Thyroid gland (tissue), 4 donors: Measurements from ENCODE around the gene TBL1XR1. TPM values are rescaled to one million over a fixed set of nuclear protein-coding genes. Genes with fewer than 3 reads are reported as not detected.

Experiments
- DNase-seq, 2 donors: peaks; one replicate each; pipeline ENCODE4 v3.0.0-alpha.2; 2019
- H3K27ac ChIP-seq, 3 donors: fragments of 200-600 bp; sonication (generic); 1 replicate in 2 of 3; 2 replicates in 1 of 3; pipeline ENCODE4 v1.5.1; 2016 to 2019; ENCODE audit warnings: mild to moderate bottlenecking in 1 of 3, moderate library complexity in 1 of 3
- H3K27me3 ChIP-seq: fragments of 200-600 bp; sonication (generic); one replicate; pipeline ENCODE4 v1.5.1; 2019
- H3K36me3 ChIP-seq, 2 donors: fragments of 200-600 bp; sonication (generic); one replicate each; pipeline ENCODE4 v1.5.1; 2016 to 2019
- H3K4me1 ChIP-seq, 2 donors: fragments of 200-600 bp; sonication (generic); one replicate each; pipeline ENCODE4 v1.5.1; 2017 to 2019
- H3K4me3 ChIP-seq, 3 donors: fragments of 200-600 bp; sonication (generic); replicated peaks in 1 of 3; 1 replicate in 2 of 3; 2 replicates in 1 of 3; pipeline ENCODE4 v1.5.1; 2016; ENCODE audit warnings: mild to moderate bottlenecking in 1 of 3
- H3K9me3 ChIP-seq: fragments of 200-600 bp; sonication (generic); one replicate; pipeline ENCODE4 v1.5.1; 2017
- POLR2A ChIP-seq, 2 donors: fragments of 450-650 bp; IDR thresholded peaks; one replicate each; pipeline ENCODE4 v1.6.1; 2017; ENCODE audit warnings: antibody characterized with exemption in 2 of 2, mild to moderate bottlenecking in 2 of 2, moderate library complexity in 1 of 2
- WGBS, 2 donors: methylation state at CpG; one replicate each; pipeline ENCODE4 v1.1.5; 2017; 5-methylcytosine and 5-hydroxymethylcytosine counted together
- intact Hi-C: fragments of 100-400 bp; cut with DNase I; formaldehyde crosslinking; loops from one replicate; pipeline ENCODE4 v1.15.1; 2023
- total RNA-seq, 4 donors: library from RNA; depleted of rRNA; stranded (reverse); fragments of >200 nt; gene quantifications; one replicate each; pipeline ENCODE4 v1.2.3, GENCODE V29; 2016
- TF ChIP-seq, protein P1 (sequence below), 6 experiments: fragments of 200-600 bp in 3 of 6; fragments of 450-650 bp in 3 of 6; sonication (generic) in 3 of 6; IDR thresholded peaks; one replicate each; pipeline ENCODE4 v1.5.1; 2016 to 2019; ENCODE audit warnings: antibody characterized with exemption in 6 of 6, mild to moderate bottlenecking in 2 of 6, inconsistent platforms in 1 of 6, moderate library complexity in 1 of 6

TBL1XR1 gene
- total RNA-seq, 4 donors from 2014 or later: 164 to 239 (median 195) TPM

- Histone ChIP-seq H3K27me3 (no peaks in the 10 kb centered on the region), H3K36me3 (no peaks in the 10 kb centered on the region), H3K4me1 (peaks cover 6 to 7% of the 10 kb centered on the region in 2 donors), H3K4me3 (no peak overlapping the region), H3K27ac (no peak overlapping the region), H3K9me3 (no peaks in the 10 kb centered on the region)
- no peak for DNase-seq
- intact Hi-C loops: no loop called here
- 95% methylated on average over 11 of the region's 11 CpGs for WGBS, 2 donors
- TF ChIP-seq POLR2A (IDR thresholded peaks at IDR 0.05): no peak
- TF ChIP-seq, protein P1, sequence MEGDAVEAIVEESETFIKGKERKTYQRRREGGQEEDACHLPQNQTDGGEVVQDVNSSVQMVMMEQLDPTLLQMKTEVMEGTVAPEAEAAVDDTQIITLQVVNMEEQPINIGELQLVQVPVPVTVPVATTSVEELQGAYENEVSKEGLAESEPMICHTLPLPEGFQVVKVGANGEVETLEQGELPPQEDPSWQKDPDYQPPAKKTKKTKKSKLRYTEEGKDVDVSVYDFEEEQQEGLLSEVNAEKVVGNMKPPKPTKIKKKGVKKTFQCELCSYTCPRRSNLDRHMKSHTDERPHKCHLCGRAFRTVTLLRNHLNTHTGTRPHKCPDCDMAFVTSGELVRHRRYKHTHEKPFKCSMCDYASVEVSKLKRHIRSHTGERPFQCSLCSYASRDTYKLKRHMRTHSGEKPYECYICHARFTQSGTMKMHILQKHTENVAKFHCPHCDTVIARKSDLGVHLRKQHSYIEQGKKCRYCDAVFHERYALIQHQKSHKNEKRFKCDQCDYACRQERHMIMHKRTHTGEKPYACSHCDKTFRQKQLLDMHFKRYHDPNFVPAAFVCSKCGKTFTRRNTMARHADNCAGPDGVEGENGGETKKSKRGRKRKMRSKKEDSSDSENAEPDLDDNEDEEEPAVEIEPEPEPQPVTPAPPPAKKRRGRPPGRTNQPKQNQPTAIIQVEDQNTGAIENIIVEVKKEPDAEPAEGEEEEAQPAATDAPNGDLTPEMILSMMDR (IDR thresholded peaks at IDR 0.05): no peak
Measured at GRCh38 chr3:177210744-177211502, 13.6 kb upstream of the TBL1XR1 start.

DNA sequence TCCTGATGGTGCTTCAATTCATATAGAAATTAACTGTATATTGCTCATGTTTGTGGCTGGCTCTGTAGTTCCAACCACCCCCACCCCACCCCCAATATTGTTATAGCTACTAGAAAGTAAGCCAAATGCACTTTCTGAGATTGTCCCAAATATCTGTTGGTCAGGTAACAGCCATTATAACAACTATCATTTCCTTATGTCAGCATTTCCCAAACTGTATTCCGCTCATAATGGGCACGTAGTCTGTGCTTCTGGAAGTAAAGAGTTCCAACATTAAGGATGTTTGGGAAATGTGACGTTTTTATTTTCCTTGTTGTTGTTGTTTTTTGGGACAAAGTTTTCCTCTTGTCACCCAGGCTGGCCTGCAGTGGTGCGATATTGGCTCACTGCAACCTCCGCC lies 12.2 kb upstream of the TBL1XR1 start:
- Histone ChIP-seq H3K9me3 (no peaks in the 10 kb centered on the region), H3K4me1 (peaks cover 6 to 7% of the 10 kb centered on the region in 2 donors), H3K27ac (no peak overlapping the region), H3K36me3 (no peaks in the 10 kb centered on the region), H3K4me3 (no peak overlapping the region), H3K27me3 (no peaks in the 10 kb centered on the region)
- intact Hi-C loops: loop anchor here (10.0 kb wide), 1 partner anchor 65 kb away; no protein-coding TSS in a partner anchor
- DNase-seq: no peak
- TF ChIP-seq POLR2A (IDR thresholded peaks at IDR 0.05): no peak
- 78 to 96% methylated on average over 5 of the region's 5 CpGs for WGBS, 2 donors

- Histone ChIP-seq H3K36me3 (no peaks in the 10 kb centered on the region), H3K9me3 (no peaks in the 10 kb centered on the region), H3K27ac (peak overlapping the region; percentile 18 to 65 (median 26)), H3K27me3 (no peaks in the 10 kb centered on the region), H3K4me3 (no peak overlapping the region), H3K4me1 (peaks cover 4 to 7% of the 10 kb centered on the region in 2 donors)
- intact Hi-C loops: loop anchor here (10.0 kb wide), 1 partner anchor 66 kb away; no protein-coding TSS in a partner anchor
- 71 to 82% methylated on average over 3 of the region's 3 CpGs for WGBS, 2 donors
- DNase-seq: no peak
- TF ChIP-seq, protein P1 (IDR thresholded peaks at IDR 0.05): no peak
- TF ChIP-seq POLR2A (IDR thresholded peaks at IDR 0.05): no peak
Measured at GRCh38 chr3:177208781-177209180, 11.5 kb upstream of the TBL1XR1 start.

- WGBS, 2 donors: 95% methylated on average over 6 of the region's 6 CpGs
- H3K27me3 ChIP-seq: no peaks in the 10 kb centered on the region
- intact Hi-C loops: loop anchor here (10.0 kb wide), 1 partner anchor 67 kb away; no protein-coding TSS in a partner anchor
Measured at GRCh38 chr3:177208223-177208622, 10.9 kb upstream of the TBL1XR1 start.

GRCh38 chr3:177206936-177207335 lies 9.7 kb upstream of the TBL1XR1 start:
- H3K27me3 ChIP-seq: no peaks in the 10 kb centered on the region
- no peak for DNase-seq
- H3K4me1 ChIP-seq: no peaks in the 10 kb centered on the region
- no peaks in the 10 kb centered on the region for H3K36me3 ChIP-seq
- H3K9me3 ChIP-seq: no peaks in the 10 kb centered on the region
- H3K4me3 ChIP-seq: no peak overlapping the region
- 96 to 99% methylated on average over 4 of the region's 4 CpGs for WGBS, 2 donors
- intact Hi-C loops: loop anchor here (10.0 kb wide), 1 partner anchor 68 kb away; no protein-coding TSS in a partner anchor
- no peak overlapping the region for H3K27ac ChIP-seq
- no peak for TF ChIP-seq POLR2A (IDR thresholded peaks at IDR 0.05)
- TF ChIP-seq, protein P1 (IDR thresholded peaks at IDR 0.05): no peak

More at GRCh38 chr3:177208223-177208622, 10.9 kb upstream of the TBL1XR1 start:
- H3K27ac ChIP-seq: peak overlapping the region in 1 of 3 donors; percentile 65
- no peak overlapping the region for H3K4me3 ChIP-seq
- H3K4me1 ChIP-seq: peaks cover 0 to 2% of the 10 kb centered on the region in 2 donors
- TF ChIP-seq POLR2A (IDR thresholded peaks at IDR 0.05): no peak
- TF ChIP-seq, protein P1 (IDR thresholded peaks at IDR 0.05): no peak
- no peaks in the 10 kb centered on the region for H3K9me3 ChIP-seq
- H3K36me3 ChIP-seq: no peaks in the 10 kb centered on the region
- DNase-seq: no peak
